ENCODE results near the gene SLC35F3.
"Not testable (repeated sequence)": the region's sequence is repeated elsewhere in the genome, so short reads cannot be mapped to it uniquely, and the experiment has no call there.

SLC35F3 gene

DNA sequence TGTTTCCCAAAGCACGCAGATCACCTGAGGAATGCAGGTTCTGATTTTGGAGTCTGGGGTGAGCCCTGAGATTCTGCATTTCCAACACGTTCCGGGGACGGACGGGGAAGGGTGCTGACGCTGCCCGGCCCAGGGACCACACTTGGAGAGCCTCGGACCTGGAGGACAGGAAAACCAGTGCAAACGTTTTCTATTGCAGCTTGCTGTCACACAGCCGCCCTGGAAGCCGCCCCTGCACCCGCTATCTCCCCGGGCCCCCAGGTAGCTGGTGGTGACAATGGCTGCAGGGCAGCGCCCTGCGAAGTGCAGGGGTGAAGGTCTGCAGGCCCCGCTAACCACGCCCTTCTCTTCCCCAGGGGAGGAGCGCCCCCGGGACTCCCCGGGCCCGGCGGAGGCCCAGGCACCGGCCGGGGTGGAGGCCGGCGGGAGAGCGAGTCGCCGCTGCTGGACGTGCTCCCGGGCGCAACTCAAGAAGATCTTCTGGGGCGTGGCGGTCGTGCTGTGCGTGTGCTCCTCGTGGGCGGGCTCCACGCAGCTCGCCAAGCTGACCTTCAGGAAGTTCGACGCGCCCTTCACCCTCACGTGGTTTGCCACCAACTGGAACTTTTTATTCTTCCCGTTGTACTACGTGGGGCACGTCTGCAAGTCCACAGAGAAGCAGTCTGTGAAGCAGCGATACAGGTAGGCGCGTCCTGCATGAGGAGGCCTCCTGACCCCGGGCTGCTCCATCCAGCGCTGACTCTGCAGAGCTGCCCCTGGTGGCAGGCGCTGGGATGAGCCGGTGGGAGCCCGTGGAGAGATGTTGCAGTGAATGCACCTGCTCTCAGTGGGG lies 326.8 kb downstream of the SLC35F3 start:
- no peak for DNase-seq

DNA sequence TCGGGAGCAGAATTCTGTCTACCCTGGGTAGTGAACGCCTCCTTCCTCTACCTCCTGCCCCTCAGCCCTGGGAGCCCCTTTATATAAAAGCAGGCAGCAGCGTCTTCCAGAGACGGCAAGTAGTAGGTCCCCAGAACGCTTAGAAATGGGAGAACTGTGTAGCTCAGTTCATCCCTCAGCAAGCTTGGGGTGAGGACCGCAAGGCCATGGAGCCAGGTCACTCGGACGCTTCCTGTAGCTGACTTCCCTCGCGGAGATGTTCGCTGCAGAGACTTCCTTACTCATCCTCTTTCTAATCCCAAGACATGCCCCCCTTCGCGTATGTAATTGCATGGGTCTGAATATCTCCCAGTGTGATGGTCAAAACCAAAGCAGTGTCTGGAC lies 327.4 kb downstream of the SLC35F3 start:
- no peak for DNase-seq

DNA sequence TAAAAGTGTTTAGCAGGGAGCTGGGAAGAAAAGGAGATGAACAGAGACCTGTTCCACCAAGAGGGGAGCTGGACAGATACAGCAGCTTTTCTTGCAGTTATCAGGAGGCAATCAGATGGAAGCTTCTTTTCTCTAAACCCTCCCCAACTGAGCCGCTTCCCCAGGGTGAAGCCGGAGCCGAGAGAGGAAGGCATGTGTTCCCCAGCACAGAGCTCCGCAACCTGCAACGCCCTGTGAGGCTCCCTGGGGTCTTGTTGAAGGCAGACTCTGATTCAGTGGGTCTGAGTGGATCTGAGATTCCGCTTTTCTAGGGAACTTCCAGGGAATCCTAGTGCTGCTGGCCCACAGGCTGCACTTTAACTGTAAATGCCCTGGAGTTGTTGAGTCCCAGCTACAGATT lies 329.7 kb downstream of the SLC35F3 start:
- DNase-seq = no peak

DNA sequence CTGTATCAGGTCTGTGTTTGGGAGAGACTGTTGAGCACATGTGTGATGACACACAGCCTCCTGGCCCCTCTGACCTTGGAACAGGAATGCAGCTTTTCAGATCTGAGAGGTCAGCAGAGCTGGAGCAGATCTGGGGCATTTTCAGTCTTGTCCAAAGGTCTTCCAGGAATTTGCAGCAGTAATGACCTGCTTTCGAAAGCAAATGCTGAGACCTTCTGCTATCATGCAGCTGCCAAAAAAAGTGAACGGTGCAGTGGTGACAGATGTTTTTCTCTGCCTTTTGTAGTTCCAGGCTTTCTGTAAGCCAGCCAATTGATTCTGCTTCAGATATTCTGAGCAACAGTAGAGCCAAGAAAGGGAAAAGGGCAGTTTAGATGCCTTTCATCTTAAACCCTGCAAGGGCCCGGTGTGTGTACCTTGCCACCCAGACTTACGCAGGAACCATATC lies 331.0 kb downstream of the SLC35F3 start:
- DNase-seq = no peak

DNA sequence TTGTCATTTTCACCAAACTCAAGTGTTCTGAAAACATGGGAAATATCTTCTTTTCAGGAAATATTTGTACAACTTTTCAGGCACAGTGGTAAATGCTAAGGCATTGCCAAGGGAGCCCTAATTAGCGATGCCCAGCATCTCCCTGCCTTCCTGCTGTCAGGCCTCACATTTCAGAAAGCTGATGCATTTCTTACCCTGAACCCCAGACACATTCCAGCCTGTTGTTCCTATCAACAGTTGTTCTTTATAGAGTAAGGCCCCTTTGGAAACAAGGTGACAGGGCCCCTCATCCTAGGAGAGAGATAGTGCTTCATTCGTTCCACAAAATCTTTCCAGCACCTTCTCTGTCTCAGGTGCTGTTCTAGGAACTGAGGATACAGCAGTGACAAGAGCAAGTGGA lies 332.9 kb downstream of the SLC35F3 start:
- no peak for DNase-seq

- no peak for DNase-seq
These were observed 333.6 kb downstream of the SLC35F3 start for GRCh38 chr1:234238060-234238459.

- DNase-seq = no peak
These were observed 335.0 kb downstream of the SLC35F3 start for GRCh38 chr1:234239515-234239914.

DNA sequence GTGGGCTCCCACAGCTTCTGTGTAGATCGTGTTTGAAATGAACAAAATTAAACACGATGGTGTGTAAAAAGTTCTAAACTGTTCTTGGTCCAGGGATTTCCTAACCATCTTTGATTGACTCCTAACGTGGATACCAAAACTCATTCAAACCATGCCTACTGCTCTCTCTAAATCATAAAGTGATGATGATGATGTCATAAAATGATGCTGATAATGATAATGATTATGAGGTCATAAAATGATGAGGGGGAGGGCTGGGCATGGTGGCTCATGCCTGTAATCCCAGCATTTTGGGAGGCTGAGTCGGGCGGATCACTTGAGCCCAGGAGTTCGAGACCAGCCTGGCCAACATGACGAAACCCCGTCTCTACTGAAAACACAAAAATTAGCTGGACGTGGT lies 335.5 kb downstream of the SLC35F3 start:
- DNase-seq = no peak

DNA sequence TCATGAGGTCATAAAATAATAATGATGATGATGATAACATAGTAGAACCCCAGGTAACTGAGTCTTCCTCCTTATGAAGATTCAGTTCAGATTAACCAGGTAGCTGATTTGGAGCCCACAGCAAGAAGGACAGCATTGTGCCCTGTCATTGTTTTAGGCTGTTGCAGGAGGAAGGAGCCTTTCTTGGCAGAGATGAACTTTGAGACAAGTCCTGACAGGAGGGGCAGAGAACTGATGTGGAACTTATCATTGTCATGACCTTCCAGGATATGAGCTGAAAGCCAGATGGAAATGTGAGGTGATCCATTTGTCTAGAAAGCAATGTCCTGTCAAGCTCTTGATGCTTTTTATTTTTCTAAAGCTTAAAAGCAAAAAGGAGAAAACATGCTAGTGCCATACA lies 336.2 kb downstream of the SLC35F3 start:
- DNase-seq = no peak

- no peak for DNase-seq
These were observed 337.5 kb downstream of the SLC35F3 start for GRCh38 chr1:234241941-234242490.

- no peak for DNase-seq
These were observed 339.2 kb downstream of the SLC35F3 start for GRCh38 chr1:234243521-234244260.

- DNase-seq = no peak
These were observed 340.0 kb downstream of the SLC35F3 start for GRCh38 chr1:234244482-234244881.

GRCh38 chr1:234246638-234247116 lies 342.2 kb downstream of the SLC35F3 start:
- no peak for DNase-seq

GRCh38 chr1:234247746-234248145 lies 343.3 kb downstream of the SLC35F3 start:
- not testable (repeated sequence) for DNase-seq

GRCh38 chr1:234250747-234251146 lies 346.3 kb downstream of the SLC35F3 start:
- no peak for DNase-seq

- DNase-seq = no peak
These were observed 349.3 kb downstream of the SLC35F3 start for GRCh38 chr1:234253732-234254131.

DNA sequence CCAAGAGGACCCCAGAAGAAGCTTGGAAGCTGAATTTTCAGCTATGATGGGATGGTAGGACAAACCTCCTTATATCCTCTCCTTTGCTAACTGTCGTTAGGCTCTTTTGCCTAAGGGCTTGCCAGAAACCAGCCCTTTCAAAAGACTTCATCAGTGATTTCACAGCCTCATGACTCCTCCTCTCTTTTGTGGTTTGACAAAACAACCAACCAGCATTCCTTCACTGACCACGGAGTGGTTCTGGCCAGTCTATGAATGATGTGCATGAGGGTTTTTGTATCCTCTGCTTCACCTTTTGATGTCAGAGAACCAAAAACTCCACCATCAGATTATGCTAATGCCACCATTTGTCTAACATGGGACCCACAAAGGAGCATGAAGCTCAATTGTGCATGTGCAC lies 351.9 kb downstream of the SLC35F3 start:
- no peak for DNase-seq

GRCh38 chr1:234258071-234258470 lies 353.6 kb downstream of the SLC35F3 start:
- DNase-seq = no peak

DNA sequence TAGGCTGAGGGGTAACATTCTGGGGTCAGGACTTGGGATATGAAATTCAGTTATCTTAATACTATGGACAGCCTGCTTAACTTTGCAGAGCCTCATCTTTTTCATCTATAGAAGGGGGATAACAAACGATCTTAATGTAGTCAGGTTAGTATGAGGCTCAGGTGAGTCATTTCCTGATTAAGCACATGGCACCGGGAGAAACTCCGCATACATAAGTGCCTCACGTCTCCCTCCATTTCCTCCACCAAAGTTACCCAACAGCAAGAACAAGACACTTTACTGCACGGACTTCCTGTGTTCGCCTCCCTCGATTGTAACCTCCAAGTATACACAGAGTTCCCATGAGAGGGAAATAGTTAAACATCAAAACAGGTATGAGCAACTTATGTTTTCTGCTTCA lies 356.1 kb downstream of the SLC35F3 start:
- DNase-seq = no peak

DNA sequence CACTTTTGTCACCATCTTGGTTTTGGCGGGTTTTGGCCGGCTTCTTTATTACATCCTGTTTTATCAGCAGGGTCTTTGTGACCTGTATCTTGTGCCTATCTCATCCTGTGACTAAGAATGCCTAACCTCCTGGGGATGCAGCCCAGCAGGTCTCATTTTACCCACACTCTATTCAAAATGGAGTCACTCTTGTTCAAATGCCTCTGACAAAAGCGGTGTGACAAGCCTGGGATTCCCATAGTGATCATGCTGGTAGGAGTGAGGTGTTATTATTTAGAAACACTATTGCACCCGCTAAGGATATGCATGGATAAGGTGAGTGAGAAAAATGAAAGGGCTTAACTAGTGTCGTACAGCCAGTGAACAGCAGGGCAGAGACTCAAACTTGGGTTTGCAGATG lies 357.1 kb downstream of the SLC35F3 start:
- no peak for DNase-seq

- DNase-seq = no peak
These were observed 357.7 kb downstream of the SLC35F3 start for GRCh38 chr1:234262007-234262753.

DNA sequence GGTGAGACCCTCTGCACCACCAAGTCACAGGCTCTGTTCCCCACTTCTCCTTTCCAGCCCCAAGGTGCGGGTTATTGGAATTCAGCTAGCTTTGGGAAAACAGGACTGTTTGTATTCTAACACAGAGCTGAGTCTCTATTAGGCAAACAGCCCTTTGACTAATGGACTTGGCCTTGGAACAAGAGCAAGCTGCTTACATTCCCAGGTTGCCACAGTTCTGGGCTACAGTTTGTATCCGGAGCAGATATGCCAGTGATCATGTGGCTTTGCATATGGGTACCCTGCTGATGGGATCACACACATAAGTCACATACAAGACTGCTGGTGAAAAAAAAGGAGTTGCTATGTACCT lies 358.3 kb downstream of the SLC35F3 start:
- no peak for DNase-seq

GRCh38 chr1:234264832-234265231 lies 360.4 kb downstream of the SLC35F3 start:
- no peak for DNase-seq

Measured in CD4-positive, alpha-beta T cell treated with Interleukin-10 for 1 hour (primary cell).